Stimulated activated CD4-positive, alpha-beta T cell treated with anti-CD3 and anti-CD28 coated beads, Interleukin-1b, Interleukin-23, amount 100 ng/mL, for 48 hours (primary cell): Measurements from ENCODE around the gene STPG4.

Experiments used
- DNase-seq: peaks from one replicate; pipeline ENCODE4 v3.0.0-alpha.2; 2020

Gene STPG4

GRCh38 chr2:47086054-47086471 lies 69.0 kb downstream of the STPG4 start:
- no peak for DNase-seq

GRCh38 chr2:47083886-47084687 lies 71.0 kb downstream of the STPG4 start:
- DNase-seq, result no peak

- DNase-seq, result no peak
Measured at GRCh38 chr2:47083485-47083884, 71.6 kb downstream of the STPG4 start.

- no peak for DNase-seq
Measured at GRCh38 chr2:47083005-47083404, 72.1 kb downstream of the STPG4 start.

- no peak for DNase-seq
Measured at GRCh38 chr2:47080888-47081301, 74.2 kb downstream of the STPG4 start.

GRCh38 chr2:47079515-47080412 lies 75.3 kb downstream of the STPG4 start:
- DNase-seq, result no peak

GRCh38 chr2:47078541-47079482 lies 76.3 kb downstream of the STPG4 start:
- no peak for DNase-seq

GRCh38 chr2:47077442-47078117 lies 77.5 kb downstream of the STPG4 start:
- no peak for DNase-seq

- DNase-seq, result no peak
Measured at GRCh38 chr2:47076586-47077441, 78.3 kb downstream of the STPG4 start.

- DNase-seq, result no peak
Measured at GRCh38 chr2:47076126-47076506, 79.0 kb downstream of the STPG4 start.

- DNase-seq, result no peak
Measured at GRCh38 chr2:47075361-47076125, 79.6 kb downstream of the STPG4 start.

GRCh38 chr2:47074691-47075090 lies 80.4 kb downstream of the STPG4 start:
- DNase-seq, result no peak

- no peak for DNase-seq
Measured at GRCh38 chr2:47073641-47074040, 81.5 kb downstream of the STPG4 start.

GRCh38 chr2:47073217-47073616 lies 81.9 kb downstream of the STPG4 start:
- no peak for DNase-seq

GRCh38 chr2:47072728-47073191 lies 82.3 kb downstream of the STPG4 start:
- no peak for DNase-seq

GRCh38 chr2:47072018-47072691 lies 83.0 kb downstream of the STPG4 start:
- no peak for DNase-seq

GRCh38 chr2:47070920-47071824 lies 83.9 kb downstream of the STPG4 start:
- peak; percentile 22 for DNase-seq

GRCh38 chr2:47070155-47070919 lies 84.8 kb downstream of the STPG4 start:
- DNase-seq, result no peak
